HG03432 (cell line): Measurements from ENCODE around the gene ARSI.

Experiments
- ATAC-seq: cut with Tn5 transposase; IDR thresholded peaks from one replicate; pipeline ENCODE4 v1.9.1; 2021; ENCODE audit warnings: mild to moderate bottlenecking, moderate library complexity; ENCODE audit not compliant: unreplicated experiment

ARSI gene

GRCh38 chr5:150302301-150303069 is at the start of gene ARSI:
ARSI (minus strand) TSS chr5:150302905; CDS start chr5:150302373, 532 bp downstream.
- no peak for ATAC-seq

GRCh38 chr5:150350524-150351344 is 48.0 kb upstream of the ARSI start:
- ATAC-seq, result peak; percentile 92

GRCh38 chr5:150349681-150350275 is 47.1 kb upstream of the ARSI start:
- ATAC-seq, result no peak

- no peak for ATAC-seq
Measured at GRCh38 chr5:150347451-150347850, 44.7 kb upstream of the ARSI start.

GRCh38 chr5:150347003-150347402 is 44.3 kb upstream of the ARSI start:
- no peak for ATAC-seq

GRCh38 chr5:150346592-150346991 is 43.9 kb upstream of the ARSI start:
- no peak for ATAC-seq

GRCh38 chr5:150345716-150346115 is 43.0 kb upstream of the ARSI start:
- no peak for ATAC-seq

GRCh38 chr5:150343994-150344631 is 41.4 kb upstream of the ARSI start:
- no peak for ATAC-seq

- no peak for ATAC-seq
Measured at GRCh38 chr5:150342583-150342982, 39.9 kb upstream of the ARSI start.

GRCh38 chr5:150341989-150342388 is 39.3 kb upstream of the ARSI start:
- no peak for ATAC-seq

GRCh38 chr5:150341331-150341730 is 38.6 kb upstream of the ARSI start:
- no peak for ATAC-seq

- ATAC-seq, result no peak
Measured at GRCh38 chr5:150340614-150341255, 38.0 kb upstream of the ARSI start.

GRCh38 chr5:150339841-150340240 is 37.1 kb upstream of the ARSI start:
- ATAC-seq, result no peak

GRCh38 chr5:150339165-150339564 is 36.5 kb upstream of the ARSI start:
- ATAC-seq, result no peak

GRCh38 chr5:150338546-150338945 is 35.8 kb upstream of the ARSI start:
- no peak for ATAC-seq

GRCh38 chr5:150335778-150336177 is 33.1 kb upstream of the ARSI start:
- ATAC-seq, result no peak

GRCh38 chr5:150333400-150333799 is 30.7 kb upstream of the ARSI start:
- no peak for ATAC-seq

GRCh38 chr5:150329881-150330876 is 27.5 kb upstream of the ARSI start:
- ATAC-seq, result no peak

GRCh38 chr5:150329038-150329437 is 26.3 kb upstream of the ARSI start:
- ATAC-seq, result no peak

- ATAC-seq, result no peak
Measured at GRCh38 chr5:150328515-150328914, 25.8 kb upstream of the ARSI start.
